ENCODE results near the gene TBC1D10A. TPM values are rescaled to one million over a fixed set of nuclear protein-coding genes. Genes with fewer than 3 reads are reported as not detected.

TBC1D10A gene
- total RNA-seq, 1 experiment from 2014 or later: 12.2 TPM

DNA sequence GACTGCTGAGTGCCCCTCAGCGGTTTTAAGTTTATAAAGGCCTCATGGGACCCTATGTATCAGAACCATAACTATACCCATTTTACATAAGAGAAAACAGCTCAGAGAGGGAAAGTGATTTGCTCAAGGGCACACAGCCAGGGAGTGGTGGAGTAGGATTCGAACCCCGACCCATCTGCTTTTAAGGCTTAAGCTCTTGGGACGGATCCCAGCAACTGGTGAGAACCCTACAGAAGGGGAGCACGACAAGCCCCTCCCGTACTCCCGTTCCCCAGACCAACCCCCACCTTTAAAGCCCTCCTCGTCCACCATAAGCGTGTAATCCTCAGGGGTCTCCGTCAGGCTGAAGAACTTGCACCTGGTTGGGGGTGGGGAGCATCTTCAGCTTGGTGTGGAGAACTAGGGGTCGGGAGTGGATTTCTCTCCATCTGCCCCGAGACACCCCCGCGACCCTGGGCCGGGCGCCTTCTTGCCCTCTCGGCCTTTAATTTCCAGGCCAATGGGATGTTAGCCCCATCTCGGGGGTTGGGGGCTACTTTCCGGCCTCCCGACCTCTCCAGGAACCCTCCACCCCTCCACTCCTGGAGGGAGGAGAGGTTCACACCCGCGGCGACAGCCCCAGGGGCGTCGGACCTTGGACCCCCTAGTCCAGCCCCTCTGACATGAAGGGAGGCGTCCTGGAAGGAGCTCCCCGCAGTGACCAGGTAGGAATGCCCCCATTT, 38.2 kb downstream of the TBC1D10A start:
- ChIA-PET CTCF (interaction anchor here (0.6 to 4.4 kb wide), 32 partner anchors 10 to 303 kb away, joined by 3 to 106 read pairs (median 6); partner anchors contain the start of genes CCDC157, PES1, RNF215 and SEC14L2), POLR2A (interaction anchor here (0.5 to 1.2 kb wide), 8 partner anchors 10 to 102 kb away, joined by 3 to 14 read pairs (median 4); partner anchors contain the start of genes CCDC157, SF3A1 and TBC1D10A)
- no peak for DNase-seq
- peaks cover 4% of the 10 kb centered on the region for H3K4me1 ChIP-seq
- H3K27me3 ChIP-seq (replicated peaks; ENCODE audit: control insufficient read depth, insufficient read depth, low read length): no peaks in the 10 kb centered on the region
- Mint-ChIP-seq H3K9me3 (ENCODE audit: unreplicated experiment) (no peaks in the 10 kb centered on the region), H3K27ac (ENCODE audit: unreplicated experiment) (peak overlapping the region; percentile 77), H3K36me3 (ENCODE audit: insufficient read depth, unreplicated experiment) (no peaks in the 10 kb centered on the region), H3K4me1 (ENCODE audit: low read depth, unreplicated experiment) (peaks cover 11% of the 10 kb centered on the region), H3K4me3 (ENCODE audit: unreplicated experiment) (peak overlapping the region; percentile 81), H3K27me3 (ENCODE audit: insufficient read depth, unreplicated experiment) (no peaks in the 10 kb centered on the region)
- peak overlapping the region; percentile 80 for H3K4me3 ChIP-seq (ENCODE audit: low read depth, low read length)
- TF ChIP-seq, protein P1, sequence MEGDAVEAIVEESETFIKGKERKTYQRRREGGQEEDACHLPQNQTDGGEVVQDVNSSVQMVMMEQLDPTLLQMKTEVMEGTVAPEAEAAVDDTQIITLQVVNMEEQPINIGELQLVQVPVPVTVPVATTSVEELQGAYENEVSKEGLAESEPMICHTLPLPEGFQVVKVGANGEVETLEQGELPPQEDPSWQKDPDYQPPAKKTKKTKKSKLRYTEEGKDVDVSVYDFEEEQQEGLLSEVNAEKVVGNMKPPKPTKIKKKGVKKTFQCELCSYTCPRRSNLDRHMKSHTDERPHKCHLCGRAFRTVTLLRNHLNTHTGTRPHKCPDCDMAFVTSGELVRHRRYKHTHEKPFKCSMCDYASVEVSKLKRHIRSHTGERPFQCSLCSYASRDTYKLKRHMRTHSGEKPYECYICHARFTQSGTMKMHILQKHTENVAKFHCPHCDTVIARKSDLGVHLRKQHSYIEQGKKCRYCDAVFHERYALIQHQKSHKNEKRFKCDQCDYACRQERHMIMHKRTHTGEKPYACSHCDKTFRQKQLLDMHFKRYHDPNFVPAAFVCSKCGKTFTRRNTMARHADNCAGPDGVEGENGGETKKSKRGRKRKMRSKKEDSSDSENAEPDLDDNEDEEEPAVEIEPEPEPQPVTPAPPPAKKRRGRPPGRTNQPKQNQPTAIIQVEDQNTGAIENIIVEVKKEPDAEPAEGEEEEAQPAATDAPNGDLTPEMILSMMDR (IDR thresholded peaks at IDR 0.05; ENCODE audit: insufficient read depth in 1 of 2, low read depth in 1 of 2, low read length in 1 of 2, severe bottlenecking in 1 of 2, unreplicated experiment in 1 of 2): no peak
- H3K9me3 ChIP-seq: no peaks in the 10 kb centered on the region
- TSS peak; percentile 65 for BruUV-seq (replicated peaks)
- intact Hi-C loops (cut with micrococcal nuclease; ENCODE audit: unreplicated experiment): loop anchor here (1.0 to 10.0 kb wide), 6 partner anchors 10 to 196 kb away; partner anchors contain the start of gene RNF215
- no peaks in the 10 kb centered on the region for H3K36me3 ChIP-seq (ENCODE audit: control insufficient read depth, insufficient read depth, low read length)

DNA sequence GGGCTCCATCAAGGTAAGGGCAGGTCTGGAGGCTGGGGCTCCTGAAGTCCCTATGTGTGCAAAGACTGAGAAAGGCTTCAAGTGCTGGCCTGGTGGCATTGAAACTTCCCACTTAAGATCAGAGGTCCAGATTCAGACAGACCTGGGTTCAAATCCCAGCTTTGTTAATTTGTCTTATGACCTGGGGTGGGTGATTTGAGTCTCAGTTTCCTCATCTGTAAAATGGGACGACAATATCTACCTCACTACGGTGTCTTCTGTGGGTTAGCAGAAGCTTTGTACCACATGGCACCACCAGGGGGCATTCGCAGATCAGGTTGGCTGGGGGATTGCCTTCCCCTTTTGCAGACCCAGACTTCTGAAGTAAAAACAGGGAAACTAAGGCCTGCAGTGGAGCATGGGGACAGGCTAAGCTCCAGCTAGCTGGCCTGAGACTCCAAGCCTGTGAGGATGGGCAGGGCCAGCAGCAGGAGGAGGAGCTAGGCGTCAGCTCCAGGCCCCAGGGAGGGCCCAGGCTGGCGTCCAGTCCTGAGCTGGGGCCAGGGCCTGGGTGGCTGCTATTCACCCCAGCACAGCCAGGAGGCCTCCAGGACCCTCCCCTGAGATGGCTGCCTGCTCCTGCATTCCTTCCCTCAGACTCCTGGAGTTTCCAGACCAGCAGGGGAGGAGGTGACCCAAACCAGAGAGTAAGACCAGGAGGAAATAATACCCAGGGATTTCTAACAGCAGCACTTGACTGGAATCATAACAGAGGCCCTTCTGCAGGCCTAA, 38.9 kb downstream of the TBC1D10A start:
- H3K27ac Mint-ChIP-seq (ENCODE audit: unreplicated experiment): peak overlapping the region; percentile 77
- POLR2A ChIA-PET: interaction anchor here (0.5 to 1.2 kb wide), 5 partner anchors 11 to 101 kb away, joined by 3 to 14 read pairs (median 5); partner anchors contain the start of genes CCDC157, SF3A1 and TBC1D10A
- H3K4me3 ChIP-seq (ENCODE audit: low read depth, low read length): no peak overlapping the region
- H3K27me3 Mint-ChIP-seq (ENCODE audit: insufficient read depth, unreplicated experiment): no peaks in the 10 kb centered on the region
- BruUV-seq (replicated peaks): no TSS peak
- CTCF ChIA-PET: interaction anchor here (0.5 to 4.4 kb wide), 32 partner anchors 10 to 1370 kb away, joined by 3 to 106 read pairs (median 5); partner anchors contain the start of genes CCDC157, PES1, RNF215 and SEC14L2
- DNase-seq: peak; percentile 90 to 91
- no peaks in the 10 kb centered on the region for H3K9me3 Mint-ChIP-seq (ENCODE audit: unreplicated experiment)
- H3K9me3 ChIP-seq: no peaks in the 10 kb centered on the region
- peaks cover 11% of the 10 kb centered on the region for H3K4me1 Mint-ChIP-seq (ENCODE audit: low read depth, unreplicated experiment)
- H3K27me3 ChIP-seq (replicated peaks; ENCODE audit: control insufficient read depth, insufficient read depth, low read length): no peaks in the 10 kb centered on the region
- no peaks in the 10 kb centered on the region; the same call in 1 of the 2 replicates for H3K36me3 ChIP-seq (ENCODE audit: control insufficient read depth, insufficient read depth, low read length)
- H3K4me1 ChIP-seq: peaks cover 4% of the 10 kb centered on the region
- intact Hi-C loops (cut with micrococcal nuclease; ENCODE audit: unreplicated experiment): loop anchor here (1.0 to 10.0 kb wide), 4 partner anchors 25 to 197 kb away; no protein-coding TSS in a partner anchor
- TF ChIP-seq, protein P1 (IDR thresholded peaks at IDR 0.05; ENCODE audit: insufficient read depth in 1 of 2, low read depth in 1 of 2, low read length in 1 of 2, severe bottlenecking in 1 of 2, unreplicated experiment in 1 of 2): peak; percentile 59 to 74
- H3K4me3 Mint-ChIP-seq (ENCODE audit: unreplicated experiment): peak overlapping the region; percentile 81
- H3K36me3 Mint-ChIP-seq (ENCODE audit: insufficient read depth, unreplicated experiment): no peaks in the 10 kb centered on the region

Measured in Caco-2 (cell line).